ENCODE results near the gene RTCA.

DNA sequence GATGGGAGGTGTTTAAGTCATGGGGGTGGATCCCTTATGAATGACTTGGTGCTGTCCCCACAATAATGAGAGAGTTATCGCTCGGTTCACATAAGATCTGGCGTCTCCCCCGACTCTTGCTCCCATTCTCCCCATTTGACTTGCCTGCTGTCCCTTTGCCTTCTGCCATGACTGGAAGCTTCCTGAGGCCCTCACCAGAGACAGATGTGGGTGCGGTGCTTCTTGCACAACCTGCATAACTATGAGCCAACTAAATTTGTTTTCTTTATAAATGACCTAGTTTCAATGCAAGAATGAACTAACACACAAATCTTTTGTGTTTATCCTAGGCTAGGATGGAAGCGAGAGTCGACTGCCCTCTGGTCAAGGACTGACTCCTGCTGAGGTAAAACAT is 55.1 kb downstream of the RTCA start:
- no peak for TF ChIP-seq RAD21 (IDR thresholded peaks at IDR 0.05; ENCODE audit: low read depth)
- TF ChIP-seq CTCF (IDR thresholded peaks at IDR 0.05 in 2 of 3, conservative IDR thresholded peaks at IDR 0.05 in 1 of 3; ENCODE audit: borderline replicate concordance in 1 of 3, insufficient read depth in 1 of 3, low read depth in 2 of 3, low read length in 2 of 3), result no peak
- TF ChIP-seq, protein P1, sequence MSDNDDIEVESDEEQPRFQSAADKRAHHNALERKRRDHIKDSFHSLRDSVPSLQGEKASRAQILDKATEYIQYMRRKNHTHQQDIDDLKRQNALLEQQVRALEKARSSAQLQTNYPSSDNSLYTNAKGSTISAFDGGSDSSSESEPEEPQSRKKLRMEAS (IDR thresholded peaks at IDR 0.05), result no peak
- no peak for TF ChIP-seq POLR2AphosphoS5 (IDR thresholded peaks at IDR 0.05; ENCODE audit: low read depth, low read length)
- no peak for TF ChIP-seq ZBTB33 (IDR thresholded peaks at IDR 0.05; ENCODE audit: extremely low read depth, insufficient replicate concordance, low read length)
- no peak for TF ChIP-seq ZFX (IDR thresholded peaks at IDR 0.05)
- TF ChIP-seq, protein P2, sequence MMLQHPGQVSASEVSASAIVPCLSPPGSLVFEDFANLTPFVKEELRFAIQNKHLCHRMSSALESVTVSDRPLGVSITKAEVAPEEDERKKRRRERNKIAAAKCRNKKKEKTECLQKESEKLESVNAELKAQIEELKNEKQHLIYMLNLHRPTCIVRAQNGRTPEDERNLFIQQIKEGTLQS (IDR thresholded peaks at IDR 0.05), result no peak
- no peak for TF ChIP-seq CEBPB (IDR thresholded peaks at IDR 0.05; ENCODE audit: low read depth)
- no peak for TF ChIP-seq POLR2A (IDR thresholded peaks at IDR 0.05; ENCODE audit: borderline replicate concordance, extremely low read depth, insufficient read depth, insufficient read length)
